Smooth muscle cell (in vitro differentiated cells): ENCODE data around the gene MLF2. TPM values are rescaled to one million over a fixed set of nuclear protein-coding genes. Genes with fewer than 3 reads are reported as not detected.

Experiments
- DNase-seq: peaks from one replicate; lab custom pipeline; 2025; ENCODE audit not compliant: unreplicated experiment; lab: John Stamatoyannopoulos, UW
- H2AFZ ChIP-seq: fragments of 200-600 bp; sonication (generic); 2 replicates; pipeline ENCODE4 v1.6.0; 2016; ENCODE audit warnings: antibody characterized with exemption, low read depth, mild to moderate bottlenecking
- H3F3A ChIP-seq: fragments of 200-600 bp; sonication (generic); 2 replicates; pipeline ENCODE4 v1.6.0; 2017; ENCODE audit warnings: antibody characterized with exemption, low read depth
- H3K27ac ChIP-seq: fragments of 200-600 bp; sonication (generic); 2 replicates; pipeline ENCODE4 v1.5.1; 2016; ENCODE audit warnings: low read depth, mild to moderate bottlenecking
- H3K27me3 ChIP-seq: fragments of 200-600 bp; sonication (generic); 2 replicates; pipeline ENCODE4 v1.6.1; 2016; ENCODE audit warnings: low read depth, mild to moderate bottlenecking
- H3K36me3 ChIP-seq: fragments of 200-600 bp; sonication (generic); 2 replicates; pipeline ENCODE4 v1.5.1; 2016; ENCODE audit warnings: low read depth
- H3K4me1 ChIP-seq: fragments of 200-600 bp; sonication (generic); 2 replicates; pipeline ENCODE4 v1.5.1; 2016; ENCODE audit warnings: low read depth
- H3K4me2 ChIP-seq: fragments of 200-600 bp; sonication (generic); 2 replicates; pipeline ENCODE4 v1.6.0; 2016; ENCODE audit warnings: mild to moderate bottlenecking
- H3K4me3 ChIP-seq: fragments of 200-600 bp; sonication (generic); 2 replicates; pipeline ENCODE4 v1.5.1; 2016; ENCODE audit warnings: mild to moderate bottlenecking
- H3K79me2 ChIP-seq: fragments of 200-600 bp; sonication (generic); 2 replicates; pipeline ENCODE4 v1.6.0; 2016; ENCODE audit warnings: low read depth, mild to moderate bottlenecking
- H3K9ac ChIP-seq: fragments of 200-600 bp; sonication (generic); 2 replicates; pipeline ENCODE4 v1.6.0; 2016; ENCODE audit warnings: low read depth
- H3K9me3 ChIP-seq: fragments of 200-600 bp; sonication (generic); replicated peaks from 2 replicates; pipeline ENCODE4 v1.5.1; 2016; ENCODE audit warnings: low read depth
- H4K20me1 ChIP-seq: fragments of 200-600 bp; sonication (generic); 2 replicates; pipeline ENCODE4 v1.6.0; 2016; ENCODE audit warnings: low read depth
- WGBS: methylation state at CpG from one replicate; pipeline ENCODE4 v1.1.7; 2016; ENCODE audit warnings: low lambda C conversion rate; 5-methylcytosine and 5-hydroxymethylcytosine counted together
- polyA plus RNA-seq: library from polyadenylated mRNA; unstranded; fragments of >200 nt; fragmentation: Nextera tagmentation; extraction: Ambion mirVana; gene quantifications from 2 replicates; pipeline ENCODE4 v1.2.1, GENCODE V29; 2016
- total RNA-seq: library from RNA; depleted of rRNA; stranded (reverse); fragments of >200 nt; gene quantifications from 2 replicates; pipeline ENCODE4 v1.2.3, GENCODE V29; 2014
- TF ChIP-seq, protein P1 (sequence below): fragments of 200-600 bp; sonication (generic); IDR thresholded peaks from 2 replicates; pipeline ENCODE4 v1.5.1; 2017; ENCODE audit warnings: borderline replicate concordance, mild to moderate bottlenecking, antibody characterized with exemption; ENCODE audit not compliant: insufficient read depth, poor library complexity, severe bottlenecking

The MLF2 gene
- total and polyA plus RNA-seq, 2 experiments from 2014 or later, result 185 to 381 TPM

DNA sequence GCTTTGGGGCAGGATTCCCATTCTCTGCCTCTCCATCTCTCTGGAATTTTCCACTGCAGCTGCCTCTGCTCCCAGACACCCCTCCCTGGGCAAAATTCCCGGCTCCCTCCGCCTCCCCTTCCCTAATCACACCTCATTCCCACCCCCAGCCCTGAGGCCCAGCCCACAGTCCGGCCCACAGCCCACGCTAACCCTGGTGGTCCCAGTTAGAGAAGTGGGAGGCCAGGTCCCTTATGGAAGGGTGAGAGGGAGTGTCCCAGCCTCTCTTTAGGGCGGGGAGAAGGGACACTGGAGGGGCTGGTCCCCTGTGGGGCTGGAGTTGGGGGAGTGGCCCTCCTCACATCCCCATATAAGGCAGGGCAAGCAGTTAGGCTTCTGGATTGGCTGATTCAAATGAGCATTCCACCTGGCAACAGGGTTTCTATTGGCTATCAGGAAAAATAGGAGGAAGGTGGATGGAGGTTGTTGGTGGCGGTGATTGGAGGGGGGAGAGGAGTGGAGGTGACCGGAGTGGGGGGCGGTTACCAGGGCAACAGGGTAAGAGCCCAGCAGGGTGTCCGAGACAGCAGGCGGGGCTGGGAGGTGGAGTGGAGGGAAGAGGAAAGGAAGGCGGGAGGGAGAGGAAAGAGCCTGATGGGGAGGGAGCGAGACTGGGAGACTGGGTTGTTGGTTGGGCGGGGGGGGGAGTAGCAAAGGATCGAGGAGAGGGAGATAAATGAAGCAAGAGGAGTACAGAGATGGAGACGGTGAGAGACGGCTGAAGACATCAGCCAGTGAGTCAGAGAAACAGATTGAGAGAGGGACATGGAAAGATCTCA is 11.3 kb upstream of the MLF2 start:
- Histone ChIP-seq H3K27me3 (no peaks in the 10 kb centered on the region), H4K20me1 (peaks cover 24% of the 10 kb centered on the region), H2AFZ (peak overlapping the region; percentile 86), H3K36me3 (no peaks in the 10 kb centered on the region), H3F3A (peaks cover 23% of the 10 kb centered on the region), H3K9ac (no peak overlapping the region), H3K4me1 (peaks cover 41% of the 10 kb centered on the region), H3K27ac (peak overlapping the region; percentile 84), H3K9me3 (no peaks in the 10 kb centered on the region), H3K79me2 (peaks cover 22% of the 10 kb centered on the region), H3K4me3 (peak overlapping the region; percentile 25), H3K4me2 (peak overlapping the region; percentile 99)
- peak; percentile 91 for DNase-seq
- TF ChIP-seq, protein P1, sequence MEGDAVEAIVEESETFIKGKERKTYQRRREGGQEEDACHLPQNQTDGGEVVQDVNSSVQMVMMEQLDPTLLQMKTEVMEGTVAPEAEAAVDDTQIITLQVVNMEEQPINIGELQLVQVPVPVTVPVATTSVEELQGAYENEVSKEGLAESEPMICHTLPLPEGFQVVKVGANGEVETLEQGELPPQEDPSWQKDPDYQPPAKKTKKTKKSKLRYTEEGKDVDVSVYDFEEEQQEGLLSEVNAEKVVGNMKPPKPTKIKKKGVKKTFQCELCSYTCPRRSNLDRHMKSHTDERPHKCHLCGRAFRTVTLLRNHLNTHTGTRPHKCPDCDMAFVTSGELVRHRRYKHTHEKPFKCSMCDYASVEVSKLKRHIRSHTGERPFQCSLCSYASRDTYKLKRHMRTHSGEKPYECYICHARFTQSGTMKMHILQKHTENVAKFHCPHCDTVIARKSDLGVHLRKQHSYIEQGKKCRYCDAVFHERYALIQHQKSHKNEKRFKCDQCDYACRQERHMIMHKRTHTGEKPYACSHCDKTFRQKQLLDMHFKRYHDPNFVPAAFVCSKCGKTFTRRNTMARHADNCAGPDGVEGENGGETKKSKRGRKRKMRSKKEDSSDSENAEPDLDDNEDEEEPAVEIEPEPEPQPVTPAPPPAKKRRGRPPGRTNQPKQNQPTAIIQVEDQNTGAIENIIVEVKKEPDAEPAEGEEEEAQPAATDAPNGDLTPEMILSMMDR, result no peak
- 2% methylated on average over 9 of the region's 16 CpGs for WGBS

DNA sequence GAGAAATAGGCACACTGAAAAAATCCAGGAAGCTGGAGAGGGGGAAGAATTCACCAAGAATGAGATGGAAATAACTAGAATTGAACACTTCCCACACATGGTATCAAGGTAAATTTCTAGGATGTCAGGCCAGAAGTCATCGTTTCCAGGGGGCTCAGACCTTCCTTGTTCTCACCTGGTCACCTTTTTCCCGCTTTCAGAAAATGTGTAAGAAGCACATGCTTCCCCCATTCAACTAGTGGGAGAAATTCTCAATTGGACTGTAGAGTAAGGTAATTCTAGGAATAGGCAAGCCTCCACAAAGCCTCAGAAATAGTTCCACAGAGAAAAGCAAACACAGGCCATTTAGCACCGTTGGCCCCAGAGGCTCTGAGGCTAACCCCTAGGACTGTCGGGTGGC is 10.4 kb upstream of the MLF2 start:
- H2AFZ ChIP-seq, result peak overlapping the region; percentile 86
- H3K4me1 ChIP-seq, result peaks cover 41% of the 10 kb centered on the region
- WGBS, result 56% methylated on average over 4 of the region's 4 CpGs
- TF ChIP-seq, protein P1, result no peak
- H3K79me2 ChIP-seq, result peaks cover 17% of the 10 kb centered on the region
- H3K36me3 ChIP-seq, result no peaks in the 10 kb centered on the region
- H3K4me3 ChIP-seq, result peak overlapping the region; percentile 25
- no peaks in the 10 kb centered on the region for H3K27me3 ChIP-seq
- no peak for DNase-seq
- H3K27ac ChIP-seq, result peak overlapping the region; percentile 84
- peaks cover 16% of the 10 kb centered on the region for H4K20me1 ChIP-seq
- no peak overlapping the region for H3K9ac ChIP-seq
- peak overlapping the region; percentile 80 for H3K4me2 ChIP-seq
- H3F3A ChIP-seq, result peaks cover 23% of the 10 kb centered on the region
- no peaks in the 10 kb centered on the region for H3K9me3 ChIP-seq

DNA sequence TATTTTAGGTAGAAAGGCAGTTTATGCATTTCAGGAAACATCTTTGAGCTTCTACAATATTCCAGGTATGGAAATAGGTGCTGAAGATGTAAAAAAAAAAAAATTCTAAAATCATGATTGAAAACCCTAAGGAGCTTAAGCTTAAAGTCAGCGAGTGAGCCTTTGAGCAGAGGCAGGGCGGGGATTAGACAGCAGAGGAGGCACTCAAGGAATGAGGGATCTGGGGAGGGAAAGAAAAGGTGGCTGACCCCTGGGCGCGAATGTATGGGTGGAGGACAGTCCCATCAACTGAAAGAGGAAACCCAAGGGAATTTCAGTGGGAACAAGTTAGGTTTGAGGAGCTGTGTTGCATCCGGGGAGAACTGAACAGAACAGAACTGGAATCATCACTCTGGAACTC is 6.8 kb upstream of the MLF2 start:
- DNase-seq, result no peak
- TF ChIP-seq, protein P1, result no peak
- Histone ChIP-seq H3K36me3 (no peaks in the 10 kb centered on the region), H3K79me2 (no peaks in the 10 kb centered on the region), H3K9me3 (no peaks in the 10 kb centered on the region), H3K9ac (no peak overlapping the region), H3K4me1 (peaks cover 30% of the 10 kb centered on the region), H3K27ac (no peak overlapping the region), H3K4me3 (no peak overlapping the region), H3K4me2 (no peak overlapping the region), H2AFZ (no peak overlapping the region), H4K20me1 (no peaks in the 10 kb centered on the region), H3K27me3 (no peaks in the 10 kb centered on the region), H3F3A (peaks cover 15% of the 10 kb centered on the region)
- WGBS, result 80% methylated on average over 5 of the region's 5 CpGs
